ENCODE results near the gene ANO10. TPM values are rescaled to one million over a fixed set of nuclear protein-coding genes. Genes with fewer than 3 reads are reported as not detected.

The ANO10 gene
- total RNA-seq, 4 donors from 2014 or later: 28.0 to 41.8 (median 33.9) TPM

Small RNA genes within 50 kb of the gene (small RNA-seq; reads per million reads assigned to genes)
- 0.49 reads per million for gene RF00019

Other genes starting within 250 kb of the ANO10 start
- gene ABHD5, start 68.9 kb upstream of the ANO10 start, total RNA-seq: 100 to 1,000 TPM; 110 to 300 (median 166) TPM

Data from subcutaneous adipose tissue (tissue), 4 donors.